Coronary artery (tissue), 2 donors: ENCODE results near the gene NTM.

Experiments used
- DNase-seq: peaks from one replicate; pipeline ENCODE4 v3.0.0-alpha.2; 2017; ENCODE audit warnings: low spot score
- H3K27ac ChIP-seq, 2 donors: fragments of 200-600 bp; sonication (generic); one replicate each; pipeline ENCODE4 v1.5.1; 2016 to 2019
- H3K4me3 ChIP-seq: fragments of 200-600 bp; sonication (generic); 2 replicates; pipeline ENCODE4 v1.5.1; 2016; ENCODE audit warnings: mild to moderate bottlenecking, moderate library complexity
- TF ChIP-seq, protein P1 (sequence below): fragments of 200-600 bp; sonication (generic); IDR thresholded peaks from one replicate; pipeline ENCODE4 v1.5.1; 2019; ENCODE audit warnings: antibody characterized with exemption

Gene NTM

DNA sequence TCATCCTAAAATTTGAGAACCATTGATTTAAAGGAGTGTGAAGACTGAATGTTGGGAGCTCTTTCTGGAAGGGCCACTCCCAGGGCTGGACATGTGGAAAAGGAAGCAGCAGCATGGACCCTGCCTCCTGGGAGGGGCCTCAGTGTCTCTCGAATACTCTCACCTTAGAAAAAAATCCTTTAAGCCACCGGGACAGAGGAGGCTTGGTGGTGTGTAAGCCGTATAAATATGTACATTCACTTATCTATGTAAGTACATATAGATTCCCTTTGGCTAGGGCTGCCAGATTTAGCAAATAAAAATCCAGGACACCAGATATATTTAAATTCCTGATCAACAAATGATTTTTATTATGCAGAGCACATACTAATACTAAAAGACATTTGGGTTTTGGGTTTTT lies 17.6 kb downstream of the NTM start:
- Histone ChIP-seq H3K4me3 (no peak overlapping the region), H3K27ac (no peak overlapping the region)
- DNase-seq = no peak
- TF ChIP-seq, protein P1, sequence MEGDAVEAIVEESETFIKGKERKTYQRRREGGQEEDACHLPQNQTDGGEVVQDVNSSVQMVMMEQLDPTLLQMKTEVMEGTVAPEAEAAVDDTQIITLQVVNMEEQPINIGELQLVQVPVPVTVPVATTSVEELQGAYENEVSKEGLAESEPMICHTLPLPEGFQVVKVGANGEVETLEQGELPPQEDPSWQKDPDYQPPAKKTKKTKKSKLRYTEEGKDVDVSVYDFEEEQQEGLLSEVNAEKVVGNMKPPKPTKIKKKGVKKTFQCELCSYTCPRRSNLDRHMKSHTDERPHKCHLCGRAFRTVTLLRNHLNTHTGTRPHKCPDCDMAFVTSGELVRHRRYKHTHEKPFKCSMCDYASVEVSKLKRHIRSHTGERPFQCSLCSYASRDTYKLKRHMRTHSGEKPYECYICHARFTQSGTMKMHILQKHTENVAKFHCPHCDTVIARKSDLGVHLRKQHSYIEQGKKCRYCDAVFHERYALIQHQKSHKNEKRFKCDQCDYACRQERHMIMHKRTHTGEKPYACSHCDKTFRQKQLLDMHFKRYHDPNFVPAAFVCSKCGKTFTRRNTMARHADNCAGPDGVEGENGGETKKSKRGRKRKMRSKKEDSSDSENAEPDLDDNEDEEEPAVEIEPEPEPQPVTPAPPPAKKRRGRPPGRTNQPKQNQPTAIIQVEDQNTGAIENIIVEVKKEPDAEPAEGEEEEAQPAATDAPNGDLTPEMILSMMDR = no peak

GRCh38 chr11:131389582-131389981 lies 19.2 kb downstream of the NTM start:
- Histone ChIP-seq H3K4me3 (no peak overlapping the region), H3K27ac (no peak overlapping the region)
- no peak for DNase-seq
- TF ChIP-seq, protein P1 = no peak

GRCh38 chr11:131391176-131391575 lies 20.8 kb downstream of the NTM start:
- Histone ChIP-seq H3K27ac (no peak overlapping the region), H3K4me3 (no peak overlapping the region)
- TF ChIP-seq, protein P1 = no peak
- no peak for DNase-seq

DNA sequence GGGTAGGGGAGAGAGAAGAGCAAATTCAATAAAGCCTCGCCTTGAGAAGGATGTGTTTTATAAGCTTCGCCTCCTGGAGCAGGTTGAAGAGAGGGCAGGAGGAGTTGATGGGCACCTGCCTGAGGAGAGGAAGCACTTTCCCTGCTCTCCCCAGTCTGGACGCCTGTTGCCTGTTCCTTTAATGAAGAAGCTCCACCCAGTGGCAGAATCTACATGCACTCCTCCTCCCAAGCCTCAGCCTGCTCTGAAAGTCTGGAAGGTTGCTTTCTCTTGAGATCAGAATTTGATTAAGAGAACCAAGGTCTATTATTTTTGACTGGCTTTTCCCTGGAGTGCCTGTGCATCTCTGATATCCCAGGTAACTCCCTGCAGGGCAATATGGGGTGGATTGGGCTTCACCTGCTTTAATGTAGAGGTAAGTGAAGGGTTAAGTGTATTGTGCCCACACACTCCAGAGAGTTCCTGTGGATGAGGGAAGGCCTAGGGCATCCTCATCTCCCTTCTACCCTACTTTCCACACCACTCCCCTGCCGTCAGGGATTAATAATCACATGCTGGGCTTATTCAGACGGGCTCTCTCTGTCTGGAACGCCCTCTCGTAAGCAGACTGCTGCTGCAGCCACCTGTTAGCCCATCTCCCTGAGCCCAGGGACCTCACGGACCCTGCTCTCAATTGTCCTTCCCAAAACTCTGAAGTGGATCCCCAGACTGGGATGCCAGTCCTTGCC lies 22.3 kb downstream of the NTM start:
- TF ChIP-seq, protein P1 = no peak
- H3K4me3 ChIP-seq = no peak overlapping the region
- DNase-seq = no peak
- no peak overlapping the region for H3K27ac ChIP-seq

GRCh38 chr11:131393691-131394090 lies 23.3 kb downstream of the NTM start:
- H3K27ac ChIP-seq = no peak overlapping the region
- TF ChIP-seq, protein P1 = no peak
- H3K4me3 ChIP-seq = no peak overlapping the region
- no peak for DNase-seq

DNA sequence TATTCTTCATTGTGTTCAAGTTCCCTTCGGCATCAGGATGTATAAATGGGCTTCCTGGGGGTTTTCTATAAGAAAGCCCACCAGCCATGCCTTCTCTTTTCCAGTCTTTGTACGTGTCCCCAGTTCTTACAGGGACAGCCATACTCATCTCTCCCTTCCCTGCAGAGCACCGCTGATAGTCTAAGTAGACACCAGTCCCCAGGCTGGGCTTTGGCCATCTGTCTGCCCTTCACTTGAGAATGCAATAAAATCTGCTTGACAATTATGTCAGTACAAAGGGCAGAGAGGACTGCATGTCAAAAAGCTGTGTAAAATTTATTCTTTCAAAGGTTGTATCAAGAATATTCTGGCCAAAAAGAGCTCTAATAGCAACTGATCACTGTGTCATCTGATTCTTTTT lies 27.3 kb downstream of the NTM start:
- no peak for DNase-seq
- Histone ChIP-seq H3K27ac (no peak overlapping the region), H3K4me3 (no peak overlapping the region)
- TF ChIP-seq, protein P1 = no peak

GRCh38 chr11:131402040-131402439 lies 31.6 kb downstream of the NTM start:
- TF ChIP-seq, protein P1 = no peak

More at GRCh38 chr11:131402040-131402439, 31.6 kb downstream of the NTM start:
- no peak overlapping the region for H3K27ac ChIP-seq
- H3K4me3 ChIP-seq = no peak overlapping the region
- no peak for DNase-seq
